K562 (cell line): Measurements from ENCODE around the gene TXLNG.

ENCODE experiments used
- EWSR1 ChIP-seq: fragments of 450-650 bp; IDR thresholded peaks from 2 replicates; pipeline ENCODE4 v1.6.1; 2018; ENCODE audit warnings: borderline replicate concordance, mild to moderate bottlenecking, low read depth, moderate library complexity; ENCODE audit not compliant: partially characterized antibody
- KAT2B ChIP-seq: IDR thresholded peaks from one replicate; pipeline ENCODE4 v1.6.1; 2012; ENCODE audit warnings: low read depth, mild to moderate bottlenecking, control low read depth, inconsistent platforms, low read length, moderate library complexity
- KLF10 ChIP-seq: fragments of 250-450 bp; sonication (Bioruptor Pico); IDR thresholded peaks from 2 replicates; pipeline ENCODE4 v1.6.1; 2021; ENCODE audit warnings: matching md5 sums
- SMC3 ChIP-seq: conservative IDR thresholded peaks from 2 replicates; pipeline ENCODE4 v1.6.1; 2011; ENCODE audit warnings: low read depth, low read length, improper control_type of control experiment; ENCODE audit not compliant: insufficient read depth
- YY1 ChIP-seq, 3 experiments: IDR thresholded peaks; 2 replicates each; pipeline ENCODE4 v1.6.1; 2011; ENCODE audit warnings: low read length in 2 of 3, mild to moderate bottlenecking in 2 of 3, moderate library complexity in 2 of 3, borderline replicate concordance in 1 of 3, control low read depth in 1 of 3, low read depth in 1 of 3; ENCODE audit not compliant: insufficient read depth in 3 of 3, insufficient replicate concordance in 2 of 3, control insufficient read depth in 1 of 3, insufficient read length in 1 of 3; ENCODE audit errors: extremely low read depth in 1 of 3
- ZNF512 ChIP-seq: IDR thresholded peaks from 2 replicates; pipeline ENCODE4 v1.6.1; 2016; ENCODE audit warnings: missing genetic modification characterization, missing compliant biosample characterization
- ZSCAN29 ChIP-seq: fragments of 450-650 bp; IDR thresholded peaks from 2 replicates; pipeline ENCODE4 v1.6.1; 2017

GRCh38 chrX:16827225-16827624 is 41.0 kb downstream of the TXLNG start:
- TF ChIP-seq KLF10 (CRISPR knock-in tag) (no peak), SMC3 (no peak), KAT2B (no peak), ZNF512 (no peak), ZSCAN29 (no peak), YY1 (IDR thresholded peaks at IDR 0.05; ENCODE audit: borderline replicate concordance in 1 of 3, control insufficient read depth in 1 of 3, extremely low read depth in 1 of 3, insufficient read depth in 3 of 3, insufficient read length in 1 of 3, insufficient replicate concordance in 2 of 3, low read depth in 1 of 3, low read length in 2 of 3) (no peak), EWSR1 (no peak)
